HG02571 (cell line): Measurements from ENCODE around the gene VANGL1.
"Not testable (repeated sequence)": the region's sequence is repeated elsewhere in the genome, so short reads cannot be mapped to it uniquely, and the experiment has no call there.

Experiments
- ATAC-seq: cut with Tn5 transposase; IDR thresholded peaks from one replicate; pipeline ENCODE4 v1.9.1; 2021; ENCODE audit warnings: mild to moderate bottlenecking, moderate library complexity; ENCODE audit not compliant: unreplicated experiment

Gene VANGL1

DNA sequence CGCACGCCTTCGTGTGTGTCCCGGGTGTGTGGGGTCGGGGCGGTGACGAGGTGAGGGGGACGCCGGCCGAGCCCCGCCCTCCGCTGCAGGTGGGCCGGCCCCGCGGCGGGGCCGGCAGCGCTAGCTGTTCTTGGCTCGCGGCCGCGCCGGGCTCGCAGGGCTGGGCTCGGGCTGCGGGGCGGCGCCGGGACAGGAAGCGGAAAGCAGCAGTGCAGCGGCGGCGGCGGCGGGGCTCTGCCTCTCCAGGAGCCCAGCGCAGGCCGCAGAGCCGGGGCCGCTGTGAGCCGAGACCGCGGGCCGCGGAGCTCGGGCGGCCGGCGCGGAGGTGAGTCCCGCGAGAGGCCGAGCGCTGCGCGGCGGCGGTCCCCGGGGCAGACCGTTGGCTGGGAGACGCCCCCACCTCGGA lies at the start of gene VANGL1:
VANGL1 (plus strand) TSS at position 209 of the 406 bp plus-strand sequence. CDS start 9,444 bp downstream, outside the sequence.
- peak; percentile 55 for ATAC-seq

DNA sequence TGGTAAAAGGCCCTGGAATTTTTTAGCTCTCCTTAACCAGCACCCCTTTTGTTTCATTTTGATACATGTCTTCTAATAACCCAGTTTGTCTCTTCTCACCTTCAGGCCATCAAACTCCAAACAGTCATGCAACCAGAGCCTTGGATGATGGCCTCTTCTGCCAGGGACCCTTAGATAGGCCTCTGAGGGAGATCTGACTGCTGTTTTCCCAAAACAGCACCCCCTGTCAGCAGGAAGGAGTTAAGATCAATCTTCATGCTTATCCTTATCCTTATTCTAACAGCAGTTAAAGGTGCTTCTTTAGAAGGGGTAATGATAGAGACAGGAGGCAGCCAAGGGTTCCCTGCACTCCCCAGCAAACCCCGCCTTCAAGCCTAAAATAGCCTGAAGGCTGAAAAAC lies 49.5 kb upstream of the VANGL1 start:
- no peak for ATAC-seq

DNA sequence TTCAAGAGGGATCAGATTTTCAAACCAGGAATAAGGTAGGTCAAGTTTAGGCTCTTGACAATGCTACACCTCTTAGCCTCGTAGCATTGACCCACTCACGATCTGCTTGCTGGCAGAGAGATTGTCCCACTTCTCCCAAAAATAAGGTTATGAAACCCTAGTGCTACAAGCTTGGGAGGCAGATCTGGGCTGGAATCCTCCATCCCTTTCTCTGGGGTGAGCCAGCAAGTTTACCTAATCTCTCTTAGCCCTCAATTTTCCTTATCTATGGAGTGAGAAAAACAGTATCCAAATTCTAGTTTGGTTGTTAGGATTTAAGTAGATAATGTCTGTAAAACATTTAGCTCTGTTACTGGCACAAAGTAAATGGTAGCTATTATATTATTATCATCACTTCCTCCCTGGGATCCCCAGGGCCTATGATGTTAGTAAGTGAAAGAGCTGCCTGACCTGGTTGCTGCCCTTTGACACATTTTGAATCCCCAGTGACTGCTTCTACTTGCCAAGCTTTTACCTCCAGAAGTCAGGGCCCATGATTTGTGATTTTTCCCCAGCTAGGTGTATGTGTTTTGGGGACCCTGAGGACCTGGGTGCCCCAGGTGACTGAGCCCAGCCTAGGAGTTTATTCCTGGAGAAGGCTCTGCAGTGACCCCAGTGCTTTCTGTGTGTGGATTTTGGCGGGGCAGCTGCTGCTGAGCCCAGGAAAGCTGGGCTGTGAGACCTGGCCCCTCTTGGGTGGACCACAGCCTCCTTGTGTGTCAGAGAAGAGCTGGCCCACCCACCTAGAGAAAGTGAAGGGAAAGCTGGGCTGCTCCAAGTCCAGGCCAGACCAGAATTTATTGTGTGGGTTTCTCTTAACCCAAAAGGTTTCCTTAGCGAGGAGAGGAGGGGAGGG lies 48.2 kb upstream of the VANGL1 start:
- no peak for ATAC-seq

DNA sequence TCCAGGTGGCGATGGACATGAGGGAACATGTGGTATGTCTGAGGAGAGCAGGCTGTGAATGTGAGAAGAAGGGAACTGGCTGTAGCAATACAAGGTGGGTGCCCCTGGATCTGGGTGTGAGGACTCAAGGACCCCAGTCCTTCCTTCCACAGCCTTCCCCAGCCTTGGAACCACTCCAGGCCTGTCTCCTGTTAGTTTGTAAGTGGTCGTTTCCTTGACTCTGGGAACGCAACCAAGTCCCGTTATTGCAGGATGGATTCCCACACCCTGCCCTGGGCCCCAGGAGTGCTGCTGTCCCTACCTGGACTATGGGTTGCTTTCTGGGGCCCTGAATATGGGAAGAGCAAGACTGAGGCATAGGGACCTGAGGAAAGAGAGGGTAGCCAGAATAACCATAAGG lies 47.2 kb upstream of the VANGL1 start:
- ATAC-seq: no peak

DNA sequence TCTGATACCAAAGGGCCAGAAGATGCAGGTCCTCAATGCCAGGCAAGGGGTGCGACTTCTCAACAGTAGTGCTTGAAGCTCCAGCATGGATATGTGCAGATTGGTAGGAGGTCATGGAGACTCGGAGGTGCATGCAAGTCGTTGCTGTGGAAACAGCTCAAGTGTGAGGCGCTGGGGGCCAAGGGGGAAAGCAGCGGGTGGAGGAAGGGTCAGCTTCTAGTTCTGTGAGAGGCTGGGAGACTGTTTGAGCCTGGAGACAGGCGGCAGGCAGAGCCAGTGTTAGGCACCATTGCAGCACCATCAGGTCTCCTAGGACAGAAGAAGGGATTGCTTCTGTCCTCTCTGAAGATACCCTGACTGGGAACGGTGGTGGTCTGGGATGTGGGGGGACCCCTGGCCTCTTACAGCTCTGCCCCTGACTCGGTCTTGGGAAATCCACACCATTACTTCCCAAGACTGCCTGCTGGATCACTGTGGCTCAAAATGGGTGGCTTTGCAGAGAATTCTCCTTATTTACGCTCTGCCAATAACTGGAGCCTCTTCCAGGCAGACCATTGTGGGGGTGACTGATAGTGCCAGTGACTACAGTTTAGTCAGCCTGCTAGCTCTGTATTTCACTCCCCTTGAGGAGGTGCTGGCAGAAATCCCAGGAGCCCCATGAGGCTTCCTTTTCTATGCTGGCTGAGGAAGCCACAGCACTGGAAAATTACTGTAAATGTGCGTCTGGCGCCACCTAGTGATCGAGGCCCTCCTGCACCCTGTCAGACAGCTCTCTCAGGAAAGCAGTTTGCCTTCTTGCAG lies 46.3 kb upstream of the VANGL1 start:
- ATAC-seq: peak; percentile 63

DNA sequence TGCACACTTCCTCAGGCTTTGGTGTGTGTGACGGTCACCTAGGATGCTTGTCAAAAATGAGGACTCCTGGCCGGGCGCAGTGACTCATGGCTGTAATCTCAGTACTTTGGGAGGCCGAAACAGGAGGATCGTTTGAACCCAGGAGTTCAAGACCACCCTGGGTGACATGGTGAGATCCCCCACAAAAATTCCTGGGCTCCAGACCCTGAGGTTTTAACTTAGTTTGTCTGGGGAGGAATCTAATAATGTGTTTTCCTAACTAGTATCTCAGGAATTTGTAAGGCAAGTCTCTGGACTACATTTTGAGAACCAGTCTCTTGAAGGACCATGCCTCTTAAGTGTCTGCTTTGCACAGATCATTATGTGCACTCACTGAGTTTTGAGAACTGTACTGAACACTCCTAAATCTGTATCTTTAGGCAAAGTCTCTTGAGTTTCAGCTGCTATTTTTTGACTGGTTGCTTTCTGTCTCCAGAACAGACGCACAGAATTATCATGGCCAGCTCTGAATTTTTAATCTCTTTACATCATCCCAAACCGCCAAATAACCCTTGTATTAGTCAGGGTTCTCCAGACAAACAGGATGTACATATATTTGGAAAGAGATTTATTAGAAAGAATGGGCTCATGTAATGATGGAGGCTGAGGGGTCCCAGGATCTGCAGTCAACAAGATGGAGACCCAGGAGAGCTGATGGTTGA lies 45.5 kb upstream of the VANGL1 start:
- ATAC-seq: no peak

DNA sequence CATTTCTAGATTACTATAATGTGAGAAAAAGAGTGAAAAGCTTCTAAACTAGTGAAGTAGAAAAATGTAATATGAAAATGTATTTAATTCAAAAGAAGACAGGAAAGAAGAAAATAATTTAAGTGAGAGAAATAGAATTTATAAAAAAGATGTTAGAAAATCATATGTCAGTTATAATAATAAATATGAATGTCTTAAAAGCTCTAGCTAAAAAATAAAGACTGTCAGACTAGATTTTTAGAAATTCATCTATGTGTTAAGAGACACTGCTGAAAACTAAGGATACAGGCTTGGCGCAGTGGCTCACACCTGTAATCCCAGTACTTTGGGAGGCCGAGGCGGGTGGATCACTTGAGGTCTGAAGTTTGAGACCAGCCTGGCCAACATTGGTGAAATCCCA lies 37.3 kb upstream of the VANGL1 start:
- no peak for ATAC-seq

DNA sequence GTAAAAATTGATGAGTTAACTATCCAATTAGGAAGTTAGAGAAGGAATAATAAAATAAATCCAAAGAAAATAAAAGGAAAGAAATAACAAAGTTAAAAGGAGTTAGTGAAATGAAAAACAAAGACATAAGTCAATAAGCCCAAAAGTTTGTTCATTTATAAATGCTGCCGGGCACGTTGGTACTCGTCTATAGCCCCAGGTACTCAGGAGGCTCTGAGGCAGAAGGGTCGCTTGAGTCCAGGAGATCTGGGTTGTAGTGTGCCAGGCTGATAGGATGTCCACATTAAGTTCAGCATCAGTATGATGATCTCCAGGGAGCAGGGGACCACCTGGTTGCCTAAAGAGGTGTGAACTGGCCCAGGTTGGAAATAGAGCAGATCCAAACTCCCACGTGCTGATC lies 35.5 kb upstream of the VANGL1 start:
- no peak for ATAC-seq

DNA sequence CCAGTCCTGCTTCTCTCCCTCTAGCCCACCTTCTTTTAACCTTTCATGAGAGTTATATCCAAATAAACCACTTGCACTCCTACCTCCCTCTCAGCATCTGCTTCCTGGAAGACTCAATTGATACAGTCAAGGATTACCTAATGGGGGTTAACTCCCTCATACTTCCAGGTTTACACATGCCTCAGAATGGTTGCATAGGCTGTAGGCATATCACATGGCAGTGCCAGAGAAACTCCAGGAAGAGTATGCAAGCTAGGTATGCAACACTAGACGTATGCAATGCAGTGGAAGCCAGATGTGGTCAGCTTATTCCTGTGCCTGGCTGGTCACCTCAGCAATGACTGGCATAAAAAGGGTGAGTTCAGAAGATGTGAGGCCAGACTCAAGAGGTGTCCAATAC lies 32.7 kb upstream of the VANGL1 start:
- ATAC-seq: no peak

DNA sequence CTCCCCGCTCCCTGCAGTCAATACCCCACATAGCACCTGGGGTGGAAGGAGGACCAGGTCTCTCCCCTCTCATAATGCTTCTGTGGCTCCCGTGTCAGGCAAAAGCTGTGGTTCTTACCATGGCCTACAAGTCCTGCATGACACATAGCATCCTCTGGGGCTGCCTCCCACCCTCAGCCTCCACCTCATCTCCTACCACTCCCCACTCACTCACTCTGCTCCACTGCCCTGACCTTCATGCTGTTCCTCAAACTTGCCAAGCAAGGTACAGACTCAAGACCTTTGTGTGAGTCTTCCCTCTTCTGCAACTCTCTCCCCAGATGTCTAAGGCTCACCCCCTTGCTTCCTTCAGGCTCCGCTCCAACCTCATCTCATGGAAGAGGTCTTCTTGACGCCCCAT lies 28.0 kb upstream of the VANGL1 start:
- no peak for ATAC-seq

DNA sequence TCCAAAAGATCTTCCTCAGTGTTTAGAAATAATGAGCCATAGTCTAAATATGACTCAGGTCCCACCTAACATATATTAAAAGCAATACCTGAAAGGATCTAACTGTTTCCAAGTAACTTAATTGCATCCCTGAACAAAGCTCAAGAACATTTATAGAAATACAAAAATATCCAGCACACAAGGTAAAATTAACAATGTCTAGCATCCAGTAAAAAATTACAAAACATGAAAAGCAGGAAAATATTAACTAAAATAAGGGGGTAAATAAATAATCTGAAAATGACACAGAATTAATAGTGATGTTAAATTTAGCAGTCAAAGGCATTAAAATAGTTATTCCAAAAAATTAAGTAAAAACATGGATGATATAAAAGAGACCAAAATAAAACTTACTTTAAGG lies 21.3 kb upstream of the VANGL1 start:
- ATAC-seq: no peak

DNA sequence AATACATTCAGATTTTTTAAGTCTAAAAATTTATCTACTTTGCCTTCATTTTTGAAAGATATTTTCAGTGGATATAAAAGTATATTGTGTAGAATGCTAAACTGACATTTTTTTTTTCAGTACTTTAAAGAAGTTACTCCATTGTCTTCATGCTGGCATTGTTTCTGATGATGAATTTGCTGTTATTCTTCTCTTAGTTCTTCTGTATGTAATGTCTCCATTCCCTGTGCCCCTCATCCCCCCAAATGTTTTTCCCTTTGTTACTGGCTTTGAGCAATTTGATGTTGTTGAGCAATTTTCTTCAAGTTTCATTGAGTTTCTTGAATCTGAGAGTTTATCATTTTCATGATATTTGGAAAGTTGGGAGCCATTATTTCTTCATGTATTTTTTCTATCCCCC lies 20.8 kb upstream of the VANGL1 start:
- ATAC-seq: no peak

DNA sequence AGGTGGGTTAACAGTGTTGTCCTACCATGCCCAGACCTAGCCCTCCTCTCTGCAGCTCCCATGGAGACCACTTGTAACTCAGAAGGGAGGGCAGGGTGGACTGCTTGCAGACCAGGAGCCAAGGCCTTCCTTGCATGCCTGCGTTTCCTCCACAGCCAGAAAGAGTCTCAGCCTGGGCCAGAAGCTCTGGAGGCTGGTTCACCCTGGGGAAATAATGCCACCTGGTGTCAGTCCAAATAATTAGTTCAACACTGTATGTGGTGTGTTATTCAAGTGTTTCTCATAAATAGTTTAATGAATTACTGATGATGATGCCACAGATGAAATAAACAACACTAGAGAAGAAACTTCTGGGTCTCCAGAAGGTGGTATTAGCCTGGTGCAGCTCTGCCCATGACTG lies 16.9 kb upstream of the VANGL1 start:
- no peak for ATAC-seq

DNA sequence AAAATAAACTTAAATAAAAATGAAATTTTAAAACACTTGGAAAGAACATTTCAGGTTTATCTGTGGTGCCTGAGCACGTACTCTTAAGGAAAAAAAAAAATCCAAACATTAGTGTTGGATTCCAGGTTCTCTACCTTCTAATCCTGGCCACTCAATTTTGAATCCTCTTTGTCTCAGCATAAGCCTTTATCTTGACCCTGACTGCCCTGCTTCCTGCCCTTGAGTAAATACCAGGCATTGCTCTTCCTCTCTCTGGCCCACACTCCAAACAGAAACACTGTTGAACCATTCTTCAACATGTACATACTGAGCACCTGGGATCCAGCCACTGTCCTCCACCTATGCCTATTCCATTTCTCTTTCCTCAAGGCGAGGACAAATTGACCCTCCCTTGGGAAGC lies 11.4 kb upstream of the VANGL1 start:
- ATAC-seq: no peak

DNA sequence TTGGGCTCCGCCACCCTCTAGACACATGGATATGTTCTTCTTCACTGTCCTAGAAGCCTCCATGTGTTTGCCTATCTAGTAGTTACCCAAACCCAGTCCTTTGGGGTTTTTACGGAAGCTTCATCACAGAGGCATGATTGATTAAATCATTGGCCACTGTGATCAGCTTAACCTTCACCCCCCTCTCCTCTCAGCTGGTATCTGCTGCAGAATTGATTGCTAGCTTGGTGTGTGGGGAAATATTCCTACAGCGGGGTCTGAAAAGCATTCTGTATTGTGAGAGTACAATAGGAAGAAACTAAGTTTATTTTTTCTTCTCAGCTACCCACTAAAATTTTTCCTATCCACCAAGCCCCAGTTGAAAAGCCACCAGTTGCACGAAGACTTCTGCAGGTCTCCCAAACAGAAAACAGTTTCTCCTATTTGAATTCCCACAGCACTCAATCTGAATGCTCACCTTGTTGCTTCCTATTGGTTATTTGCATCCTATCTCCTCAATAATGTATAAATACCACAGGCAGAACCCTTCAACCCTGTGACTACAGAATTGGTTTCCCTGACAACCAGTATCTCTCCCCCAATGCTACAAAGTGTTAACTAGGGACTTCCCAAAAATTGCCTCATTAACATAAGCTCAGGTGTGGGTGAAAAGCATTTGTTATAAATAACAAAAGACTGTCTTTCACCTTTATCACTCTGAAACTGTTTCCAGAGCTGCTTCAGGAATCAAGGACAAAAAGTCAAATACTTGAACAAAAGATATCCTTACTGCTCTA lies 9.3 kb upstream of the VANGL1 start:
- no peak for ATAC-seq

DNA sequence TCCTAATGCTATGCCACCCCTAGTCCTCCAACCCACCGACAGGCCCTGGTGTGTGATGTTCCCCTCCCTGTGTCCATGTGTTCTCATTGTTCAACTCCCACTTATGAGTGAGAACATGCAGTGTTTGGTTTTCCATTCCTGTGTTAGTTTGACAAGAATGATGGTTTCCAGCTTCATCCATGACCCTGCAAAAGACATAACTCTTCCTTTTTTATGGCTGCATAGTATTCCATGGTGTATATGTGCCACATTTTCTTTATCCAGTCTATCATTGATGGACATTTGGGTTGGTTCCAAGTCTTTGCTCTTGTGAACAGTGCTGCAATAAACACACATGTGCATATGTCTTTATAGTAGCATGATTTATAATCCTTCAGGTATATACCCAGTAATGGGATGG lies 8.2 kb upstream of the VANGL1 start:
- ATAC-seq: not testable (repeated sequence)

DNA sequence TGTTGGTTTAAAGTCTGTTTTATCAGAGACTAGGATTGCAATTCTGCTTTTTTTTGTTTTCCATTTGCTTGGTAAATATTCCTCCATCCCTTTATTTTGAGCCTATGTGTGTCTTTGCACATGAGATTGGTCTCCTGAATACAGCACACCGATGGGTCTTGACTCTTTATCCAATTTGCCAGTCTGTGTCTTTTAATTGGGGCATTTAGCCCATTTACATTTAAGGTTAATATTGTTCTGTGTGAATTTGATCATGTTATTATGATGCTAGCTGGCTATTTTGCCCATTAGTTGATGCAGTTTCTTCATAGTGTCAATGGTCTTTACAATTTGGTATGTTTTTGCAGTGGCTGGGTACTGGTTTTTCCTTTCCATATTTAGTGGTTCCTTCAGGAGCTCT lies 4.5 kb upstream of the VANGL1 start:
- ATAC-seq: not testable (repeated sequence)

DNA sequence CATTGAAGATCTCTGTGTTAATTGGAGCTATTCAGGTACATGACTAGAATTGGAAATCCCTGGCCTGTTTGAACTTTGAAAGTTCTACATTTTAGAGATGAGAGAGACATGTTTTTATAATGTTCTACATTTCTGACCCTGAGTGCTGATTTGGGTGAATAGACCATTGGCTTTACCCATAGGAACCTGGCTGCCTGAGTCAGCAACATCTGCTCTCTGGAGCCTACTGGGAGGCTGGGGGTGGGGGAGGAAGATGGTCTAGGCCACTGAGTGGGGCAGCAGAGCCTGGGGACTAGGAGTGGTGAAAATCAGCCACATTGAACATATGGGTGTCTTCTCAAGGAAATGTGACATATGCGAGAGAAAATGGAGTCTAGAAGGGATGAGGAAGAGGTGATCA lies 1.4 kb upstream of the VANGL1 start:
- no peak for ATAC-seq

DNA sequence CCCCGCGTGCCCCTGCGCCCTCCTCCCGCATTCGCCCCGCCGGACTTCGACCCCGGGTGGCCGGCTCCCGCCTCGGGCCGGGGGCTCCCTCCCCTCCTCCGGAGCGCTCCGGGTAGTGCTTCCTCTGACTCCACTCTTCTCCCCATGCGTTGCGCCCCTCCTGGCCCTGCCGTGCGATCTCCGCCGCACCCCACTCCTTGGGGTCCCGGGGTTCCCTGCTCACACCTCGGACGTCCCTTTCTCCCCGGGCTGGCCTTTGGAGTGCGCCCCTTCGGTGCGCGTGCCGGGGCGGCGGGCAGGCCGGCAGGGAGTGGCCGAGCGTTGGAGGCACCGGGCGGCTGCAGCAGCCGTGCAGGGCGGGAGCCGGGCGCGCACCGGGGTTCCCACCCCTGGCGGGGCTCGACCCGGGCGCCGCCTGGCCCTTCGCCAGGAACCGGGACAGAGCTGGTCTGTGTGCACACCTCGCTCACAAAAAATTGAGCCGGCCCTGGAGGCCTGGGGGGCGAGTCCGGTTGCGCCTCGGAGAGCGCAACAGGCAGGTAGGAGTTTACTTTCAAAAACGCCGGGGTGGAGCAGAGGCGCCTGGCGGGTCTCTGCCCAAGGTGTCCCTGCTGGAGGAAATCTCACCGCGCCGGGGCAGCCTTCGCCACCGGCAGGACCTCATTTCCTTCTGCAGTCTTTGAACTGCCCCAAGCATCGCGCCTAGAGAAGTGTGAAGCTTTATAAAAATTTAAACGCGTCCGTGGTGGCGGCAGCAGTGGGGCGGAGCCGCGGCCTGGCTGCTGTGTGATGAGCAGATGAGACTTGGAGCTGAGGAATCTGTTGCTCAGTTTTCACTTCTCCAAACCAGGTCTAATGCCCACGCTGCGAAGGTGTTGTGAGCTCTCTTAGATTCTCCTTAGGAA lies 650 bp downstream of the VANGL1 start:
- ATAC-seq: peak; percentile 66

DNA sequence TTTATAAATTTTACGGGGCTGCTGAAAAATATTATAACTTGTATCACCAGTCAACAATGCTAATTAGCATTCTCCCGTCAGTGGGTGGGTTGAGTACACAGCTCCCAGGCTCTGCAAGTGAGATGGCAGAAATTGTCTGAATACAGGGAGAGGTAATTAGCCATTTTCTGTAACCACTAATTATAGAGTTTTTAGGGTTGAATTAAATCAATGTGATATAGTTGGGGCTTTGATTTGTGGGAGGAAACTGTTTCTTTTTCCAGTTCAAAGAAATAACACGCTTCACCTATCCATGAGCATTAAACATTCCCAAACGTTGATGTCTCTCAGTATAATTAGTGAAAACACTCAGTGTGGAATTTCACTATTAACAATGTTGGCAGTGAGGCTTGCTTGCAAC lies 1.5 kb downstream of the VANGL1 start:
- no peak for ATAC-seq
